Gastroesophageal sphincter (tissue), 3 donors: ENCODE results near the gene AUTS2.

Experiments
- CTCF ChIP-seq, 4 experiments: fragments of 200-600 bp in 2 of 4; fragments of 450-650 bp in 2 of 4; sonication (generic) in 1 of 4; IDR thresholded peaks; one replicate each; pipeline ENCODE4 v1.5.1; 2017 to 2019; ENCODE audit warnings: antibody characterized with exemption in 4 of 4, mild to moderate bottlenecking in 2 of 4, moderate library complexity in 2 of 4
- EP300 ChIP-seq: sonication (generic); formaldehyde crosslinking; IDR thresholded peaks from one replicate; pipeline ENCODE4 v1.6.1; 2017; ENCODE audit warnings: antibody characterized with exemption, mild to moderate bottlenecking
- POLR2A ChIP-seq, 2 donors: fragments of 450-650 bp; IDR thresholded peaks; one replicate each; pipeline ENCODE4 v1.6.1; 2017; ENCODE audit warnings: antibody characterized with exemption in 2 of 2, mild to moderate bottlenecking in 2 of 2, moderate library complexity in 1 of 2
- POLR2AphosphoS5 ChIP-seq: sonication (generic); formaldehyde crosslinking; IDR thresholded peaks from one replicate; pipeline ENCODE4 v1.6.1; 2017; ENCODE audit warnings: antibody characterized with exemption

GRCh38 chr7:69657985-69658384, 59.7 kb downstream of the AUTS2 start:
- TF ChIP-seq POLR2A (IDR thresholded peaks at IDR 0.05) = no peak
- no peak for TF ChIP-seq CTCF (IDR thresholded peaks at IDR 0.05)
- no peak for TF ChIP-seq POLR2AphosphoS5
- TF ChIP-seq EP300 = no peak
